GM21423 (cell line): ENCODE results near the gene PHLPP1.
A peak's percentile ranks its signal among the peaks of the same experiment; 100 is the strongest.
"Not testable (repeated sequence)": the region's sequence is repeated elsewhere in the genome, so short reads cannot be mapped to it uniquely, and the experiment has no call there.

Experiments
- ATAC-seq: cut with Tn5 transposase; IDR thresholded peaks from one replicate; pipeline ENCODE4 v1.9.1; 2021; ENCODE audit warnings: mild to moderate bottlenecking, moderate library complexity; ENCODE audit not compliant: unreplicated experiment

The PHLPP1 gene

DNA sequence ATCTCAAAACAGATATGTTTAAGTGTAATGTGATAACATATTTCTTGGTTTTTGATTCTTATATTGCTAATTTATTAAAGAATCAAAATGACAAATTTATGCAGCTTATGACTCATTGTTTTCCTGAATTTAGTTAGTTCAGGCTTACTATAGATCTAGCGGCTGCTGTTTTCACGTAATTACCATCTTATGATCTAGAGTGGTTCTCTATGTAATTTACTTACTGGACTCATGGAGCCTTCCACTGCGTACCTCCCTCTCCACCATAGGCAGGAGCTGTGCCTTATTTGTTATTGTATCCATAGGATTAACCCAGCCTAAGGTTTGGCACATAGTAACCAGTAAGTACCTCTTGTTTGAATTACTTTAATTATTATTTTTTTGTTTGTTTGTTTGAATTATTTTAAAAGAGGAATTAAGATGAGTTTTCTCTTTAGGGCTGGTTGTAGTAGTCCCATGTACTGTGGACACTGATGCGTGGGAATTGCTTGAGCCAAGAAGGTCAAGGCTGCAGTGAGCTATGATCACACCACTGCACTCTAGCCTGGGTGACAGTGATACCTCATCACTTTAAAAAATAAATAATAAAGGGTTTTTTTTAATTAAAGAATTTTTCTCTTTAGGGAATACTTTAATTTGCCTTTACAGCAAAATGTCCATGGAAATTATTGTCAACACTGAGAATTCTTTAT is 165.5 kb downstream of the PHLPP1 start:
- no peak for ATAC-seq

DNA sequence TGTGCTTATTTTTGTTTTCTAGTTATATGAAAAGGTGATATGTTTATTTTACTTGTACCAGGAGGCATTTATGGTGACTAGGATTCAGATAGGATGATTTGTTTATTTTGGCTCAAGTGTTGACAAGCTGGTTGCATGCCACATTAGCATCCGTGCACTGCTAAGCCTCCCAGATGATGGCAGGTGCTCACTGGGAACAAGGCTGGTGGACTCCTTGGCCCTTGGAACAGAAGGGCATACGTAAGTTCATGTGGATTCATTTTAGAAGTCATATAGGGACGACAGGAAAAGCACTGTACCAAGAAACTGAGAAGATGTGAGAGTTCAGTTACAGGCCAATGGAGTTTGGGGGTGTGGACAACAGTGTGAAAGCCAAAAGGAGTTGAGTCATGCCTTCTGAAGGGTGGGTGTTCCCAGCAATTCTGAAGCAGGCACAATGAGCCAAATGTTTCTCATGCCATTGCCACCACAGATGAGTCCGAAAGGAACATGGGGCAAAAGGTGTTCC is 166.2 kb downstream of the PHLPP1 start:
- ATAC-seq: no peak

GRCh38 chr18:62883937-62884735 is 168.8 kb downstream of the PHLPP1 start:
- ATAC-seq: no peak

DNA sequence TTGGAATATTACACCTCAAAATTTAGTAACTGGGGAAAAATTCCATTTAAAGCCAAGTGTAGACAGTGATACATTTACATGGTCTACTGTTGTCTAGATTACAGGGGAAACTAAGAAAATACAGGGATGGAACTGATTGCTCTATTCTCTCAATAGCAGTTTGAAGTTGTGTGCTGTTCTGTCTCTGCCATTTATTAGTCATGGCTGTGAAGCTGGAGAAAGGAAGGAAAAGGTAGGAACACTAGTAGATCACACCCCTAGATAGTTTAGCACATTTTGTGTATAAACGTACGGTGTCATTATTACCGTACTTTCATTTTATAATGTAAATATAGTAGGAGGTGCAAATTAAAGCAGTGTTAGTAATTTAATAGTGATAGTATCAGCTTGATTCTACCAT is 170.5 kb downstream of the PHLPP1 start:
- ATAC-seq: no peak

DNA sequence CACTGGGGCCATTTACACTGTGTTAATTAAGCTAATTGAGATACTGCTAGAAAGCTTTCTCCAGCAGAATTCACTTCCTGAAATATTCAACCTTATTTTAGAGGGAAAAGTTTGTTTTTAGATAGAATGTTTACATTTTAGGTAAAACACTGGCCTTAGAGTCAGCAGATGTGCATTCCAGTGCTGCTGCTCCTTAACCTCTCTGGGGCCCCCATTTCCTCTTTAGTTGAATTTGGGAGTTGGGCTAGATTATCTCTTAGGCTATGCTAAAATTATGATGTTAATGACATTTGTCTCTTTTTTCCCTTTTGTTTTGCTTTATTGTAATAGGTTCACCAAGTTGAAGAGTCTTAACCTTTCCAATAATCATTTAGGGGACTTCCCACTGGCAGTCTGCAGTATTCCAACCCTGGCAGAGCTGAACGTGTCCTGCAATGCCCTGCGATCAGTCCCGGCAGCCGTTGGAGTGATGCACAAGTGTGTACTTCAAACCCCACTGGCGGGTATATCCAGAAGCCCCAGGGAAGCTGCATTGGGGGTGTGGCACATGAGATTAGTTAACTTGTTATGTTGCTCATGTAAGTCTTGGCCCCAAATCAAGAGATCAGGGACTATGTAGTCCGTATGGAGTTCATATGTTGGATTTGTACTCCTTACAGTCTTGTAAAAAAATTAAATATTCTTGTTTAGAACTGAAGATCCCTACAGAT is 179.5 kb downstream of the PHLPP1 start:
- ATAC-seq: no peak

- ATAC-seq: no peak
Measured at GRCh38 chr18:62897153-62897552, 181.8 kb downstream of the PHLPP1 start.

- ATAC-seq: peak; percentile 86
Measured at GRCh38 chr18:62898359-62898758, 183.0 kb downstream of the PHLPP1 start.

DNA sequence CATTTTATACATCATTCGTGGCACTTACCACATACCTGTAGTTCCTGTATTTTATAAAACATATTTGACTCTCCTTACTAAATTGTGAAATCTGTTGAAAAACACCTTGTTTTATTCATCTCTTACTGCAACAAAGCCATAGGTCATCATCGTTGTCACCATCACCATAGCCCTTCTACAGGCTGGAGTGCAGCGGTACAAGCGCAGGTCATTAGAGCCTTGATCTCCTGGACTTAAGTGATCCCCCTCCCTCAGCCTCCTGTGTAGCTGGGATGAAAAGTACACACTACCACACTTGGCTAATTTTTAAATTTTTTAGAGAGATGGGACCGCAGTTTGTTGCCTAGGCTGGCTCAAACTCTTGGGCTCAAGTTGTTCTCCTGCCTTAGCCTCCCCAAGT is 184.2 kb downstream of the PHLPP1 start:
- no peak for ATAC-seq

DNA sequence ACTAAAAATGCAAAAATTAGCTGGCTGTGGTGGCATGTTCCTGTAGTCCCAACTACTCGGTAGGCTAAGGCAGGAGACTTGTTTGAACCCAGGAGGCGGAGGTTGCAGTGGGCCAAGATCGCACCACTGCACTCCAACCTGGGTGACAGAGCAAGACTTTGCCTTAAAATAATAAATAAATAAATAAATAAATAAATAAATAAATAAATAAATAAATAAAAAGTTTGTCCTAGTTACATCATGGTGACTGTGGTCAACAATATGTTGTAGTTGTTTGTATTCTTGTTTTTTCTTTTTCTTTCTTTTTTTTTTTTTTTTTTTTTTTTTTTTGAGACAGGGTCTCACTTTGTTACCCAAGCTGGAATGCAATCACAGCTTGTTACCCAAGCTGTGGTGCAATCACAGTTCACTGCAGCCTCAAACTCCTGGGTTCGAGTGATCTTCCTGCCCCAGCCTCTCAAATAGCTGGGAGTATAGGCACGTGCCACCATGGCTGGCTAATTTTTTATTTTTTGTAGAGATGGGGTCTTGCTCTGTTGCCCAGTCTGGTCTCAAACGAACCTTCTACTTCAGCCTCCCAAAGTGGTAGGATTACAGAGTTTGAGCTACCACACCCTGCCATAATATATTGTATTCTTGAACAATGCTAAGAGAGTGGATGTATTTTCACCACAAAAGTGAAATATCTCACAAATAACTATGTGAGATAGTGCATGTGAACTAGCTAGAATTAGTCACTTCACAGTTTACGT is 185.0 kb downstream of the PHLPP1 start:
- ATAC-seq: no peak

DNA sequence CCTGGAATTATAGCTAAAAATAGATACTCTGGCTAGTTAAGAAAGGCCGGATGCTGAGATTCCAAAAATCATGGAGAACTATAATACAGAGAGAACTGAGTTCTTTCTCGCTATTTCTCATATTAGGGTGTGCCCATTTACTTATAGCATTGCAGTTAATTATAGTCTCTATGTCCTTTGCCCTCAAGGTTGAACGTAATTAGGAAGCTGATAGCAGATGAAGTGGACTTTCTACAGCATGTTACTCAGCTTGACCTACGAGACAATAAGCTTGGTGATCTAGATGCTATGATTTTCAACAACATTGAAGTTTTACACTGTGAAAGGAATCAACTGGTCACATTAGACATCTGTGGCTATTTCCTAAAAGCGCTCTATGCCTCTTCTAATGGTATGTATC is 187.4 kb downstream of the PHLPP1 start:
- no peak for ATAC-seq

DNA sequence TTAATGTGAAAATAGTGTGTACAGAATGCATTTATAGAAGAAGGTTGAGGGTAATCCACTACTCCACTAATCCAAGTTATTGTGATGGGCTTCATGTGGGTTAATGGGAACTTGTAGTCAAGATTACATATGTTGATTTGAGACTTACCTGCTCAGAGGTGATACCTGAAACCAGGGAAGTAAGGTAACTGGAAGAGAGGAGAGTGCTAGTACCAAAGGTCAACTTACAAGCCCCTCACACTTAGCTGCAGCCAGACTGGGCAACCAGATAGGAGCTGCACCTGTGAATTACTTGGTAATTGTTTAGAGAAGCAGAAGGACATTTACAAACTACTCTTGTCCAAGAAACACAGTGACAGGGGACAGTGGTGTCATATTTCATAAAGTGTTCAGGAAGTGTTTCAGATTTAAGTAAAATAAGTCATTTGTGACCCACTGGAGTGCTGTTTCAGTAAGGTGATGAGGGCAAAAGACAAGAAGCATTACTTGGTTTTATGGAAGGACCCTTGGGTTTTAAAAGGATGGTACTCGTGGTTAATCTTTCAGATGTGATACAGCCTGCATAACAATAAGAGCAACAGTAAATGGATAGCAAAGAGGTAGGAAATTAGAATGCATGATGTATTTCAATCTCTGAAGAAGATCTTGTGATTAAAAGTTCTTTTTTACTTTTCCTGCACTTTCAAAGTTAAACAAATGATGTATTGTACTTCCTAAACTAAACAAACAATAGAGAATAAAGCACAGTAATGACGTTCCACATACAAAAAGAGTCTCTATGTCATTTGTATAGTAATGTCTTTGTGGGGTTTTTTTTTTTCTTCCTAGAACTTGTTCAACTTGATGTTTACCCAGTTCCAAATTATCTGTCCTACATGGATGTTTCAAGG is 189.3 kb downstream of the PHLPP1 start:
- ATAC-seq: no peak

DNA sequence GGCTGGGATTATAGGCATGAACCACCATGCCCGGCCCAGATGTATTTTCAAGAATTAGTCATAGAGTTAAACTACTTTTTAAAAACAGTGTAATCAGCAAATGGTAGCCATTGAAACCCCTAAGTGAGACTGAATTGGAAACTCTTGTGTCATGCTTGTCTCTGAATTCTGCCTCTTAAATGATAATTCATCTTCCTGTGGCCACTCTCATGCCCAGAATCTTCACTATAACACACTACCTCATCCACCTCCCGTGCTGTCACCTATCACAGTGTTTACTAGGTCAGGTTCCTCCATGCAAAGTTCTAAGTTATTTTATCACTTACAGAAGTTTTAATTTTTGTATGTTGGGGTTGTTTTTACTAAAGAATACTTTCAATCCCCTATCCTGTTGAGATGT is 197.5 kb downstream of the PHLPP1 start:
- ATAC-seq: no peak

- ATAC-seq: not testable (repeated sequence)
Measured at GRCh38 chr18:62913824-62914223, 198.5 kb downstream of the PHLPP1 start.

- ATAC-seq: no peak
Measured at GRCh38 chr18:62914871-62915392, 199.6 kb downstream of the PHLPP1 start.

- ATAC-seq: no peak
Measured at GRCh38 chr18:62918361-62918760, 203.0 kb downstream of the PHLPP1 start.

DNA sequence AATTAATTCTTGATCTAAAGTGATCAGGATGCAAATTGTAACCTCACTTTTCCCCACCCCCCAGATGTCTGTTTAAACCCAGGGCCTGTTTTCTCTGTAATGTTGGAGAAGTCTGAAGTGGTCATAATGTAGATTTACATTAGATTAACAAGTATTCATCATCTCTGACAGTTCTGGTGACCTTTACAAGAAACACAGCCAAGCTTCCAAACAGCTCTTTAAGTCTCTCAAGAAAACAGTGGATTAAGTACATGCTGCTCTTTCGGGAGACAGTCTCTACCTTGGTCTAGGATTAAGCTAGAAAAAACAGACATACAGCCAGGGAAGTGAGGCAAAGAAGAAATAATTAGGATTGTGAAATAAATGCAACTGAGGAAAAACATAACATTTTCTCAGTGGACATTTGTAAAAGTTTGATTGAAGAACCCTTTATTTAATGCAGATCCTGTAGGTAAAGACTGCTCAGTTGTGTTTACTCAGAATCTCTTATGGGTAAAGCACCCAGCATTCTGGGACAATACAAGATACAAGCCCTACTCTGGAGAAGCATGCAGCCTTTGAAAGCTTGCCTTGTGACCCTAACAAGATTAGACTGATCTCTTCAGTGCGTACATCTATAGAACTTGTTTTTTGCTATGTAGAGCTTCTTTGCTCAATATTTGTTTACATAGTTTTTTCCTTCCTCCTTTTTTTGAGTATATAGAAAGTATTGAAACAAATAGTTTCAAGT is 203.9 kb downstream of the PHLPP1 start:
- no peak for ATAC-seq

GRCh38 chr18:62925031-62925688 is 209.8 kb downstream of the PHLPP1 start:
- no peak for ATAC-seq

DNA sequence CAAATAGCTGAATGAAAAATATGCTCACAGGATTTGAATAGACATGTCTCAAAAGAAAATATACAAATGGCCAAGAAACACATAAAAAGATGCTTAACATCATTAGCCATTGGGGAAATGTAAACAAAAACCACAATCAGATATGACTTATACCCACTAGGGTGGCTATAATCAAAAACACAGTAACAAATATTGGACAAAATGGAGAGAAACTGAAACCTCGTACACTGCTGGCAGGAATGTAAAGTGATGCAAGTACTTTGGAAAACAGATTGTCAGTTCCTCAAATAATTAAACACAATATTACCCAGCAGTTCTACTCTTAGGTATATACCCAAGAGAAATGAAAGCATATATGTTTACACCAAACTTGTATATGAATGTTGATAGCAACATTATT is 213.0 kb downstream of the PHLPP1 start:
- ATAC-seq: no peak
